Peyer's patch (tissue), 4 donors: ENCODE data around the gene C19orf12.

Experiments
- CTCF ChIP-seq, 6 experiments: fragments of 450-650 bp in 4 of 6; fragments of 200-600 bp in 2 of 6; sonication (generic) in 1 of 6; IDR thresholded peaks; one replicate each; pipeline ENCODE4 v1.5.1; 2017 to 2019; ENCODE audit warnings: antibody characterized with exemption in 6 of 6, mild to moderate bottlenecking in 3 of 6, moderate library complexity in 1 of 6
- POLR2A ChIP-seq, 2 donors: fragments of 450-650 bp; IDR thresholded peaks; one replicate each; pipeline ENCODE4 v1.5.1; 2017; ENCODE audit warnings: antibody characterized with exemption in 2 of 2, mild to moderate bottlenecking in 2 of 2, moderate library complexity in 2 of 2

- TF ChIP-seq CTCF (IDR thresholded peaks at IDR 0.05) (no peak), POLR2A (IDR thresholded peaks at IDR 0.05) (peak in 1 of 2 donors; percentile 23)
Measured at GRCh38 chr19:29665826-29666577, 49.1 kb downstream of the C19orf12 start.
